DND-41 (cell line): ENCODE measurements around the gene PALMD.

Experiments used
- EZH2 ChIP-seq: IDR thresholded peaks from 3 replicates; pipeline ENCODE4 v1.6.1; 2012; ENCODE audit warnings: borderline replicate concordance, low read depth, mild to moderate bottlenecking, moderate library complexity, low read length, inconsistent platforms; ENCODE audit not compliant: severe bottlenecking
- TF ChIP-seq, protein P1 (sequence below): IDR thresholded peaks from 2 replicates; pipeline ENCODE4 v1.5.1; 2012; ENCODE audit warnings: borderline replicate concordance, low read length, moderate library complexity, mild to moderate bottlenecking; ENCODE audit not compliant: poor library complexity, severe bottlenecking; ENCODE audit errors: extremely low read depth

DNA sequence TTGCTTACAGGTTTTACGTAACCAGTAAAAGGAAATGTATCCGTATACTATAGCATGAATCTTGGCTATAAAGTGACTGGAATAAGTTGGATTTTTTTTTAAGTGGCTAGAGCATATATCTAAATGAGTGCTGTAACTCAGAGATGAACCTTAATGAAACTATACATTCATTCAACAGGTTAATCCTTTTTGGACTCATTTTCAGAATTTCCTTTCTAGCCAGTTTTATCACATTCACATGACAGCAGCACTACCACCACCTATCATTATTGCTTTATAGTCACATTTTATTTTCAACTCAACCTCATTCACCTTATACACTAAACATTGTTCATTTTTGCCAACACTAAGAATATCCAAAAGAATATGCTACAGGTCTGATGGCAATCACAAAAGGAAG, 89.9 kb downstream of the PALMD start:
- TF ChIP-seq, protein P1, sequence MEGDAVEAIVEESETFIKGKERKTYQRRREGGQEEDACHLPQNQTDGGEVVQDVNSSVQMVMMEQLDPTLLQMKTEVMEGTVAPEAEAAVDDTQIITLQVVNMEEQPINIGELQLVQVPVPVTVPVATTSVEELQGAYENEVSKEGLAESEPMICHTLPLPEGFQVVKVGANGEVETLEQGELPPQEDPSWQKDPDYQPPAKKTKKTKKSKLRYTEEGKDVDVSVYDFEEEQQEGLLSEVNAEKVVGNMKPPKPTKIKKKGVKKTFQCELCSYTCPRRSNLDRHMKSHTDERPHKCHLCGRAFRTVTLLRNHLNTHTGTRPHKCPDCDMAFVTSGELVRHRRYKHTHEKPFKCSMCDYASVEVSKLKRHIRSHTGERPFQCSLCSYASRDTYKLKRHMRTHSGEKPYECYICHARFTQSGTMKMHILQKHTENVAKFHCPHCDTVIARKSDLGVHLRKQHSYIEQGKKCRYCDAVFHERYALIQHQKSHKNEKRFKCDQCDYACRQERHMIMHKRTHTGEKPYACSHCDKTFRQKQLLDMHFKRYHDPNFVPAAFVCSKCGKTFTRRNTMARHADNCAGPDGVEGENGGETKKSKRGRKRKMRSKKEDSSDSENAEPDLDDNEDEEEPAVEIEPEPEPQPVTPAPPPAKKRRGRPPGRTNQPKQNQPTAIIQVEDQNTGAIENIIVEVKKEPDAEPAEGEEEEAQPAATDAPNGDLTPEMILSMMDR, result no peak
- TF ChIP-seq EZH2, result no peak
